ENCODE results near the gene TTLL5. TPM values are rescaled to one million over a fixed set of nuclear protein-coding genes. Genes with fewer than 3 reads are reported as not detected.
A peak's percentile ranks its signal among the peaks of the same experiment; 100 is the strongest.

The TTLL5 gene
- total RNA-seq, 2 donors from 2014 or later: 25.9 to 34.1 TPM

GRCh38 chr14:75820761-75821160 is 159.7 kb downstream of the TTLL5 start:
- intact Hi-C loops (cut with DNase I, micrococcal nuclease): no loop called here
- DNase-seq (no peak), ATAC-seq (no peak)

DNA sequence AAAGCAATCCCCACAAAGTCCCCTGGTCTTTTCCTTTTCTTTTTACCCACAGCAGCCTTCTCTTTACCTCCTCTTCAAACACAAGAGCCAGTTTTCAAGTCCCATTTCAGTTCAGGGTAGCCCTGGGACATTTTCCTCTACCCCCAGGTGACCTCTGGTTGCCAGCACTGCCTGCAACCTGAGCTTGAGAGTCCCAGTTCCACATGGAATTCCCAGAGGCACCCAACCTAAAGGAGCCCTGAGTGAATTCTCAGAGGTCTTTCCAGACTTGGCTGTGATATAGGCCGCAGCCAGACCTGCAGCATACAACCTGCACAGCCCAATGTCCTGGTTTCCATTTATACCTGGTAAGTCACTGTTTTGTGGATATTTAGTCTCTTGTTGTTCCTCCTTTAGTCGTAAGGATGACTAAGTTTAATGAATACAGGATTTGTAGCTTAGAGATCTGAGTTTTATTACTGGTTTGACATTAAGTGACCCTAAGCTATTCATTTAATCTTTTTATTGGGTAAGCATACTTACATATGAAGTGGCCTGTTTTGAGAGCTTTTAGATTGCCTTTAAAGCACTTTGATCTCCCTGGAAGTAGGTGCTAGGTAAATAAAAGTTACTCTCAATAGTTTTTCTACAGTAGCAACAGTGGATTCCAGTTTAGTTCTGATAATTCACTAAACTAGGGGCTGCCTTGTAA is 160.9 kb downstream of the TTLL5 start:
- peak; percentile 85 for ATAC-seq
- intact Hi-C loops (cut with DNase I, micrococcal nuclease): no loop called here
- no peak for DNase-seq

GRCh38 chr14:75822522-75823141 is 161.6 kb downstream of the TTLL5 start:
- DNase-seq (peak in 1 of 2 donors; percentile 10), ATAC-seq (peak; percentile 59)
- intact Hi-C loops (cut with DNase I, micrococcal nuclease): no loop called here

GRCh38 chr14:75823334-75823733 is 162.3 kb downstream of the TTLL5 start:
- ATAC-seq (no peak), DNase-seq (no peak)
- intact Hi-C loops (cut with DNase I, micrococcal nuclease): no loop called here

DNA sequence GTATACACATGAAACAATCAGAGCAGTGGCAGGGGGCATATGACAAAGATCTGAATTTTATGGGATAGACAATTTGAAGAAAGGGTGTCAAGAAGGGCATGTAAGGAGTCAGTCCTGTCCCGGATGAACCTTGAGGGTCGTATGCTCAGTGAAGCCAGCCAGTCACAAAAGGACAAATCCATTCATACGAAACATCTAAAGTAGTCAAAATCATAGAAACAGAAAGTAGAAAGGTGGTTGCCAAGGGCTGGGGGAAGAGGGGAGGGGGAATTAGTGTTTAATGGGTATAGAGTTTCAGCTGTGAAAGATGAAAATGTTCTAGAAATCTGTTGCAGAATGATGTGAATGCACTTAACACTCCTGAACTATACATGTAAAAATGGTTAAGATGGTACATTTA is 163.3 kb downstream of the TTLL5 start:
- intact Hi-C loops (cut with DNase I, micrococcal nuclease): no loop called here
- DNase-seq: no peak

DNA sequence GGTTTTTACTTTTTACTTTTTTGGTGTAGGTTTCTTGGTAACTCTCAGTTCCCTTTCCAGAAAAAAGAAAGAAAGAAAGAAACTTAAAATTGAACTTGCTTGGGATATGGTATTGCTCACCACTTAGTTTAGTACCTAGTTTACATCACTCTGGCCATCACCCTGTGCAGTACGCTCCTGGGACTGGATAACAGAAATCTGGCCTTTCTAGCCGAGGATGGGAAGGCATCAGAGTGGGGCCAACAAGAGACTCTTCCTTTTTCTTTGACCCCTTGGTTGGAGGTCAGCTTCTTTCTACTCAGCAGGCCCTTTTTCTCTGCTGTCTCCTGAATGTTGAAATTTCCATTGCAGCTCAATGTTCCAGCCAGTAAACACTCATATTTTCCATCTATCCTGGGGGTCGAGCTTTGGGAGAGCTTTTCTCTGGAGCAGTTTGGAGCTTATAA is 164.1 kb downstream of the TTLL5 start:
- intact Hi-C loops (cut with DNase I, micrococcal nuclease): no loop called here
- no peak for ATAC-seq

More for the DNA sequence above, 163.3 kb downstream of the TTLL5 start:
- ATAC-seq: no peak

GRCh38 chr14:75826599-75826998 is 165.6 kb downstream of the TTLL5 start:
- DNase-seq: no peak
- no peak for ATAC-seq
- intact Hi-C loops (cut with DNase I, micrococcal nuclease): no loop called here

More for the DNA sequence above, 164.1 kb downstream of the TTLL5 start:
- no peak for DNase-seq

DNA sequence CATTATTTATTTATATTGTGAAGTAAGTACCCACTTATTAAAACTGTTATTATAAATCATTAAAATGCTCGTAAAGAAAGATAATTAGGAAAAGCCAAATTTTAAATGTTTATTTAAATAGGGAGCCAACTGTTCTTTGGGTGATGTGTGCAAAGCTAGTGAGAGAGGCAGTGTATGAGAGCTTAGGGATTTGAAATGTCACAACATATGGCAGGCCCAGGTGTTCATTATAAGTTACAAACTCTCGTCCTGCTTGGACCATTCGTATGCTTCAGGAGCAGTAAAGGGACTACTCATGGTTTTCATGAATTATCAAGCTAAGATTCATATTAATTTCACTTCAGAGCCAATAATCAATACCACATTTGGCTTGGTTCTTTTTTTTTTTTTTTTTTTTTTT is 166.3 kb downstream of the TTLL5 start:
- DNase-seq (no peak), ATAC-seq (no peak)
- intact Hi-C loops (cut with DNase I, micrococcal nuclease): no loop called here

DNA sequence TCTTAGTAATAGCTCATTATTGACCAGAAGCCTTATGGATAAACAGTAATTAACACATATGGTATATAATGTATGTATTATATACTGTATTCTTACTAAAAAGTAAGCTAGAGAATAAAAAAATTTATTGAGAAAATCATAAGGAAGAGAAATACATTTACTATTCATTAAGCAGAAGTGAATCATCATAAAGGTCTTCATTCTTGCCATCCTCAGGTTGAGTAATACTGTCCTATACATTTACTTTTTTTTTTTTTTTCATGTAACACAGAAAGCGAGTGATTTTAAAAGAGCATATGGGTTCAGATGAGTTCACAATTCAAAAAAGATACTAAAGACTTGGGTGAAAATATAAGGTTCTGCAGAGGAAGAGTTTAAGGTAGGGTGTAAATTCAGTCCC is 168.3 kb downstream of the TTLL5 start:
- ATAC-seq (no peak), DNase-seq (no peak)
- intact Hi-C loops (cut with DNase I, micrococcal nuclease): no loop called here

DNA sequence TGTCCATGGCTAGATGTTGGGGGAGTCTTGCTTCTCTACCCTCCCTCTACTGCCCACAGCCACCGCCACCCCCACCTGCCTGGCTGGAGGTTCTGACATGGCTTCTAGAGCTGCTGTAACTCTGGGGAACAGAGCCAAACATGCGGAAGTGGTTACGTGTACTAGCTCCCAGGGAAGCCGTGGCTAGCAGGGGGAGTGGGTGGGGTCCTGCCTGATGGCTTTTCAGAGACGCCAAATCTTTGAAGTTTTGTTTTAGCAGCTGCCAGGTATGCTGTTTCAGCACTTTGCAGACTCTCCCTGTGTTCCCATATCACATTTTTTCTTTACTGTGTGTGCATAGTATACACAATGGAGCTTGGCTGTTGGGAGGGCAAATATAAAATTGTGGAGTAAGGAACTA is 170.4 kb downstream of the TTLL5 start:
- intact Hi-C loops (cut with DNase I, micrococcal nuclease): no loop called here
- DNase-seq: peak; percentile 72 to 86

GRCh38 chr14:75831952-75832351 is 170.9 kb downstream of the TTLL5 start:
- peak; percentile 74 for ATAC-seq
- DNase-seq: peak; percentile 24 to 38
- intact Hi-C loops (cut with DNase I, micrococcal nuclease): no loop called here

More for the DNA sequence above, 170.4 kb downstream of the TTLL5 start:
- ATAC-seq: peak; percentile 86

DNA sequence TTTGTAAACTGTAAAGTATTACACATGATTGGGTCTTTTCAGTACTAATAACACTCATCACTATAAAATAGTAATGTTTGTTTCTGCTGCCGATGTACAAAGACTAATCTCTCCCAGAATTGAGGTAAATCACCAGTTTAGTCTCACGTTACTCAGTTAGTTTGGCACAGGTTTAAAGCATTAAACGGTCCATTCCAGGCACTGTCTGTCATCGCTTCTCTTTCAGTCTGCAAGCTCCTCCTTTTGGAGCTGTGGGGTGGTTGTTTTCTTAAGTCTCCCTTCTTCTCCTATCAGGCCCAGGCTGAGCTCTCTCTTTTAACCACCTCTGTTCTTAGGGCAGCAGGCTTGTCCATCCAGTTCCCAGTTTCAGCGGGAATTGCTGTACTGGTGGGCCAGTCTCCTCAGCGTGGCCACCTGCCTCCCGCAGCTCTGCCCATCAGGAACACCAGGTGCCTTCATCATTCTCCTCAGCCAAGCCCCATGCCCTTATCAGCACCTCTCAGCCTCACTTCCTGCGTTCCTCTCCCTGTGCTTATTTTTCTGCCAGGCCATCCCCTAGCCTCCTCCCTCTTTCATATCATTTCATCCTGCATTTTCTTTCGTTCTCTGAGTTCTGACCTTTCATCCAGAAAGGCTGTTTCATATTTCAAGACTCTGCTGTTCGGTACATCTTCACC is 171.7 kb downstream of the TTLL5 start:
- intact Hi-C loops (cut with DNase I, micrococcal nuclease): no loop called here
- DNase-seq: peak; percentile 12 to 29
- peak; percentile 44 for ATAC-seq

GRCh38 chr14:75833326-75834020 is 172.4 kb downstream of the TTLL5 start:
- ATAC-seq (no peak), DNase-seq (no peak)
- intact Hi-C loops (cut with DNase I, micrococcal nuclease): no loop called here

- ATAC-seq: no peak
- DNase-seq: no peak
- intact Hi-C loops (cut with DNase I, micrococcal nuclease): no loop called here
Observed at GRCh38 chr14:75835156-75835725, 174.2 kb downstream of the TTLL5 start.

DNA sequence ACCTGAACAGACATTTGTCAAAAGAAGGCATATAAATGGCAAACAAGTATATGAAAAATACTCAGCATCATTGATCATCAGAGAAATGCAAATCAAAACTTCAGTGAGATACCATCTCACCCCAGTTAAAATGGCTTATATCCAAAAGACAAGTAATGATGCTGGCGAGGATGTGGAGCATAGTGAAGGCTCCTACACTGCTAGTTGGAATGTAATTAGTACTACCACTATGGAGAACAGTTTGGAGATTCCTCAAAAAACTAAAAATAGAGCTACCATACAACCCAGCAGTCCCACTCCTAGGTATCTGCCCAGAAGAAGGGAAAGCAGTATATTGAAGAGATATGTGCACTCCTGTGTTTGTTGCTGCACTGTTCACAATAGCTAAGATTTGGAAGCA is 174.7 kb downstream of the TTLL5 start:
- intact Hi-C loops (cut with DNase I, micrococcal nuclease): no loop called here
- ATAC-seq (no peak), DNase-seq (no peak)

- DNase-seq: no peak
- intact Hi-C loops (cut with DNase I, micrococcal nuclease): no loop called here
- ATAC-seq: no peak
Observed at GRCh38 chr14:75837151-75837787, 176.2 kb downstream of the TTLL5 start.

DNA sequence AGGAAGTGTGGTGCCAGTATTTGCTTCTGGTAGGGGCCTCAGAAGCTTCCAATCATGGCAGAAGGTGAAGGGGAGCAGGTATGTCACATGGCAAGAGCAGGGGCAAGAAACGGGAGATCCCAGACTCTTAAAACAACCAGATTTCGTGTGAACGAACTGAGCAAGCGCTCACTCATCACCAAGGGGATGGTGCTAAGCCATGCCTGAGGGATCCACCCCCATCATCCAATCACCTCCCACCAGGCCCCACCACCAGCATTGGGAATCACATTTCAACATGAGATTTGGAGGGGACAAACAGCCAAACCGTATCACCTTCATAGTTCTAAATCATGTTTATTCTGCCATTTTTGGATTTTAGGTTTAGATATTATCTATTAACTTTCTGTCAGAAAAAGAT is 179.9 kb downstream of the TTLL5 start:
- no peak for DNase-seq
- ATAC-seq: no peak
- intact Hi-C loops (cut with DNase I, micrococcal nuclease): no loop called here

GRCh38 chr14:75842551-75842950 is 181.5 kb downstream of the TTLL5 start:
- ATAC-seq (peak; percentile 74), DNase-seq (no peak)
- intact Hi-C loops (cut with DNase I, micrococcal nuclease): no loop called here

DNA sequence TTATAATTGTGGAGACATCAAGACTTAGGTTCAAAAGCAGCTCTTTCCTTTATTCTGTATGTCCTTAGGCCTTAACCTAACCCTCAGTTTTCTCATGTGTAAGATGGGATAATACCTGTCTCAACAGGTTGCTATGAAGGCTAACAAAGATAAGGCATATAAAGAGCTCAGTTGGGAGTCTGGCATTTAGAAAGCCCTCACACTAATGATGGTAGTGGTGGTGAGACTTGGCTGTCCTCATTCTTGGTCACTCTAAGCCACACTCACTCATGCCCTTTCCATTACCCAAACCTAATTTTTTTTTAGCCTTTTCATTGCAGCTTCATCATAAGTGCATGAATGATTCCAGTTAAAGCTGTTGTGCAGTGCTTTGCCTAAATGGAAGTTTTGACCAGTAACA is 183.4 kb downstream of the TTLL5 start:
- ATAC-seq (no peak), DNase-seq (no peak)
- intact Hi-C loops (cut with DNase I, micrococcal nuclease): no loop called here

Measured in left colon (tissue), 2 donors.